ENCODE results near the gene NALCN. TPM values are rescaled to one million over a fixed set of nuclear protein-coding genes. Genes with fewer than 3 reads are reported as not detected.

The NALCN gene
- total RNA-seq, 1 donor from 2014 or later, result not detected

DNA sequence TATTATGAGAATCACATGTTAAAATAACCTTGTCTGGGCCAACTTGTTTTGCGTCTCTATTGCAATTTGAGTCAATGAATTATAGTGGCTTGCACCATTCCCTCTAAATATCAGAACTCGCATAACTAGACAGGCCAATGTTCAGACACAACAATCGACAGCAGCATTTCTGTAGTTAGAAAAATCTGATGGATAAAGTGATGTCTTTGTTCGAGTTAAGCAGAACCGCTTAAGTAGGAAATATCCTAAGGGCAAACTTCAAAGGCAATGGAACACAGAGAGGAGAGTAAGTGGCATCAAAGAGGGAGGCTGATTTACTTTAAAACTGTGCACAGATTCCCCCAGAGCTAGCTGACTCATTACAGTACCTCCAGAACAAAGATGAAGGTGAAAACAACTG lies 333.9 kb downstream of the NALCN start:
- ChIA-PET POLR2A (no interaction called here), CTCF (no interaction called here)
- DNase-seq (no peak), ATAC-seq (ENCODE audit: low read depth) (no peak)
- TF ChIP-seq, protein P1, sequence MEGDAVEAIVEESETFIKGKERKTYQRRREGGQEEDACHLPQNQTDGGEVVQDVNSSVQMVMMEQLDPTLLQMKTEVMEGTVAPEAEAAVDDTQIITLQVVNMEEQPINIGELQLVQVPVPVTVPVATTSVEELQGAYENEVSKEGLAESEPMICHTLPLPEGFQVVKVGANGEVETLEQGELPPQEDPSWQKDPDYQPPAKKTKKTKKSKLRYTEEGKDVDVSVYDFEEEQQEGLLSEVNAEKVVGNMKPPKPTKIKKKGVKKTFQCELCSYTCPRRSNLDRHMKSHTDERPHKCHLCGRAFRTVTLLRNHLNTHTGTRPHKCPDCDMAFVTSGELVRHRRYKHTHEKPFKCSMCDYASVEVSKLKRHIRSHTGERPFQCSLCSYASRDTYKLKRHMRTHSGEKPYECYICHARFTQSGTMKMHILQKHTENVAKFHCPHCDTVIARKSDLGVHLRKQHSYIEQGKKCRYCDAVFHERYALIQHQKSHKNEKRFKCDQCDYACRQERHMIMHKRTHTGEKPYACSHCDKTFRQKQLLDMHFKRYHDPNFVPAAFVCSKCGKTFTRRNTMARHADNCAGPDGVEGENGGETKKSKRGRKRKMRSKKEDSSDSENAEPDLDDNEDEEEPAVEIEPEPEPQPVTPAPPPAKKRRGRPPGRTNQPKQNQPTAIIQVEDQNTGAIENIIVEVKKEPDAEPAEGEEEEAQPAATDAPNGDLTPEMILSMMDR (IDR thresholded peaks at IDR 0.05), result no peak
- Mint-ChIP-seq H3K36me3 (ENCODE audit: low read depth) (no peaks in the 10 kb centered on the region), H3K27ac (no peak overlapping the region), H3K4me3 (no peak overlapping the region), H3K4me1 (no peaks in the 10 kb centered on the region), H3K27me3 (no peaks in the 10 kb centered on the region), H3K9me3 (no peaks in the 10 kb centered on the region)
- intact Hi-C loops (cut with micrococcal nuclease), result no loop called here

DNA sequence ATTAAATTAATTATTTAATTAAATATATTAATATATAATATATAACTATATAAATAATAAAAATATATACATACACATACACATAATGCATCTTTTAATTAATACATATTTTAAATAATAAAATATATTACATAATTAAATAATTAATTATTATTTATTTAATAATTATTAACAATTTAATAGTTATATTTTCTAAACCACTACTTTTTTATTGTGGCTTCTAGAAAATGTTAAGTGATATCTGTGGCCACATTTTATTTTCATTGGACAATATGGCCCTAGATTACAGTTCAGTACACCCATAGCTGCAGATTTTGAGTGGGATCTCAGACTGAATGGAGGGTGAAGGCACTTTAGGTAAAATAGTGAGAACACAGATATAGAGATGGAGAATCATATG lies 335.7 kb downstream of the NALCN start:
- ChIA-PET POLR2A (no interaction called here), CTCF (no interaction called here)
- Mint-ChIP-seq H3K27ac (no peak overlapping the region), H3K4me3 (no peak overlapping the region), H3K9me3 (peaks cover 5% of the 10 kb centered on the region), H3K27me3 (no peaks in the 10 kb centered on the region), H3K36me3 (ENCODE audit: low read depth) (no peaks in the 10 kb centered on the region), H3K4me1 (no peaks in the 10 kb centered on the region)
- intact Hi-C loops (cut with micrococcal nuclease), result no loop called here
- TF ChIP-seq, protein P1 (IDR thresholded peaks at IDR 0.05), result no peak
- ATAC-seq (ENCODE audit: low read depth) (no peak), DNase-seq (no peak)

DNA sequence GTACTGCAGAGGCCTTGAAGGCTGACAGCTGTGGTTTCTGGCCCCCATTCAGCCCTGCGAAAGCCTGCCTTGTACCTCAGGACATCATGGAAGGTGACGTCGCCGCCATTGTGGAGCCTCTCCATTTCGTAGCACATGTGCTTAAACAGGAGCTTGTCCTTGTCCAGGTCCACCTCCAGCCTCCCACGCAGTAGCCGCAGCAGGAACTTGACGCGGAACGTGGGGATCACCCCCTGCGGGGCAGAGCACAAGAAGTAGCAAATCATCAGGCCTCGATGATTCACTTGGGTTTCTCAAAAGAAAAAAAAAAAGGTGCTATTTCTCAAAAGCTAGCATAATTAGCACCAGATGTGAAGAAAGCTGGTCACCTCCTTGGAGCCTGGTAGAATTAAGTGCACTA lies 351.0 kb downstream of the NALCN start:
- no peaks in the 10 kb centered on the region for H3K36me3 Mint-ChIP-seq (ENCODE audit: low read depth)
- TF ChIP-seq, protein P1 (IDR thresholded peaks at IDR 0.05), result no peak
- intact Hi-C loops (cut with micrococcal nuclease), result no loop called here
- POLR2A ChIA-PET, result no interaction called here
- H3K9me3 Mint-ChIP-seq, result no peaks in the 10 kb centered on the region
- no peaks in the 10 kb centered on the region for H3K4me1 Mint-ChIP-seq
- CTCF ChIA-PET, result no interaction called here
- no peak overlapping the region for H3K27ac Mint-ChIP-seq
- no peaks in the 10 kb centered on the region for H3K27me3 Mint-ChIP-seq
- no peak overlapping the region for H3K4me3 Mint-ChIP-seq
- no peak for ATAC-seq (ENCODE audit: low read depth)
- no peak for DNase-seq

DNA sequence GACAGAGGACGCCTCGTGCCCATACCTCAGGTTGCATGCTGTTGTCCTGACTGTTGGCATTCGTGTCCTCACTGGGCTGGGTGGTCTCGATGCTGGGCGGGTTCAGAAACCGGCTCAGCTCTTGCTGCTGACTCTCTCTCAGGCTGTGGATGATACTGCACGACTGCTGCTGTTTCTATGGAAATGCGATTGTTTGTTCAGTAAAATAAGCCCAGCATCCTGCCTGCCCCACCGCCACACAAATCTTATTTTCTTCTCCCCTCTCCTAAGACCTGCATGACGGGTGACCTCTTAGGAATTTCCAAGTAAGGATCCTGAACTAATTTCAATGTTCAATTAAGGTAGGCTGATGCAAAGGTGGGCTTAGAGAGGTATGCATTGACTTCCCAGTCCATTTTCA lies 356.5 kb downstream of the NALCN start:
- Mint-ChIP-seq H3K27me3 (peaks cover 4% of the 10 kb centered on the region), H3K36me3 (ENCODE audit: low read depth) (no peaks in the 10 kb centered on the region), H3K9me3 (no peaks in the 10 kb centered on the region), H3K4me3 (no peak overlapping the region), H3K27ac (no peak overlapping the region), H3K4me1 (no peaks in the 10 kb centered on the region)
- TF ChIP-seq, protein P1 (IDR thresholded peaks at IDR 0.05), result no peak
- CTCF ChIA-PET, result no interaction called here
- POLR2A ChIA-PET, result no interaction called here
- ATAC-seq (ENCODE audit: low read depth) (no peak), DNase-seq (no peak)
- intact Hi-C loops (cut with micrococcal nuclease), result no loop called here

DNA sequence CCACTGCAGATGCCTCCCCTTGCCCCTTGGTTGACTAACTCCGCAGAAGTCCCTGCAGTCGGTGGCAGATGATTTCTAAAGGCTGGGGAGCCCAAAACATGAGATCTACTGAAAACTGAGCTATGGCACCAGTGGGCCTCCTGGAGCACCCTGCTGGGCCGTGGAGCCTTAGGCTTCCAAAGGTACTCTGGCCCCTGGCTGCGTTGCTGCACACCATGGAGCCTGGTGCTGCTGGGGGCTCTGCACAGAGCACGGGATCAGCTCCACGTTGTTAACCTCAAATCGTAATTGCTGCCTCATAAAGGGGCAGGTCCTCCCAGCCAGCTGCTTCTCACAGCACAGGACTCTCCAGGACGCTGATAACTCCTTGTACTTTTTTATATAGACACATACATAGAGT lies 357.5 kb downstream of the NALCN start:
- POLR2A ChIA-PET, result no interaction called here
- Mint-ChIP-seq H3K4me3 (no peak overlapping the region), H3K4me1 (no peaks in the 10 kb centered on the region), H3K36me3 (ENCODE audit: low read depth) (no peaks in the 10 kb centered on the region), H3K9me3 (no peaks in the 10 kb centered on the region), H3K27ac (no peak overlapping the region), H3K27me3 (peaks cover 4% of the 10 kb centered on the region)
- DNase-seq (no peak), ATAC-seq (ENCODE audit: low read depth) (no peak)
- CTCF ChIA-PET, result no interaction called here
- intact Hi-C loops (cut with micrococcal nuclease), result no loop called here
- TF ChIP-seq, protein P1 (IDR thresholded peaks at IDR 0.05), result no peak

Data from activated B cell treated with CpG ODN at 0.5 μM for 24 hours (primary cell).